Measurements from ENCODE around the gene SEC61A1. TPM values are rescaled to one million over a fixed set of nuclear protein-coding genes. Genes with fewer than 3 reads are reported as not detected.

The SEC61A1 gene
- total RNA-seq, 1 experiment from 2014 or later, result 182 TPM

DNA sequence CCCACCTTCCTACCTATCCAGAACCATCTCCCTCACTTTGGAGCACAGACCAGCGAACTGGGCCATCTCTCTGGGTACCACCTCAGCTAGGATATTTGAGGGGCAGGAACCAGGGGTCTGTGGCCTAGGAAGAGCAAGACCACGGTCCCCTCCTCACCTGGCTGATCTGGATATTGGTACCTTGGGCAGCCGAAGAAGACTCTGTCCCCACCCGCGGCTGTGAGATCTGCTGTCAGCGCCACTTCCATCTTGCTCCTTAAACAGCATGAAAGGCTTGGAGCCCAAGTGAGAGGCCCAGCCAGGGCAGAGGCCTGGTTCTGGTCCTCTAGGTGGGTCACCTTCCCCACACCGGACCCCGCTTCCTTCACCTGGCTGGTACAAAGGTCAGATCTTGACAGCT, 26.6 kb downstream of the SEC61A1 start:
- intact Hi-C loops (cut with micrococcal nuclease), result loop anchor here (10.0 kb wide), 1 partner anchor 56 kb away; no protein-coding TSS in a partner anchor

DNA sequence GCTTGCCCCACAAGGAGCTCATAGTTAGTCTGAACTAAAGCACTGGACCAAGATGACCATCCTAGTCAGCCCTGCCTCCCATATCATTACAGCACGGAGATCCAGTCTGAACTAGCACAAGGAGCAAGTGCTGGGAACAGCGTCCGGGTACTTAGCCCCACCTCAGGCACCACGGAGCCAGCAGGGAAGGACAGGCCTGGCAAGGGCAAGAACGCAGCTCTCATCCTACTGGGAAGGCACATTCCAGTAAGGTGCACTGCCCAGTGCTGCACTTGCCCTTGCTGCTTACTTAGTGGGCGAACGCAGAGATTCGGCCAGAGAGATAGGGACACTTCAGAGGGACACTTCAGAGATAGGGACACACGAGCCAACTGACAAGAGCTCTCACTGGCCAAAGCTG, 27.6 kb downstream of the SEC61A1 start:
- peaks cover 8% of the 10 kb centered on the region; the same call in 1 of the 2 replicates for H3K36me3 ChIP-seq (ENCODE audit: low read depth, low read length)
- no peak overlapping the region for H3K27ac ChIP-seq (ENCODE audit: low read length)

More for the DNA sequence above, 26.6 kb downstream of the SEC61A1 start:
- H3K27ac ChIP-seq (ENCODE audit: low read length), result no peak overlapping the region
- ChIA-PET POLR2A (ENCODE audit: unreplicated experiment) (no interaction called here), CTCF (no interaction called here)
- H3K9me2 ChIP-seq (replicated peaks; ENCODE audit: low read length), result no peaks in the 10 kb centered on the region
- no peaks in the 10 kb centered on the region for H3K79me2 ChIP-seq (ENCODE audit: low read length)
- no peak overlapping the region for H3K9ac ChIP-seq (ENCODE audit: low read length)
- no peak overlapping the region for H3K4me3 ChIP-seq (ENCODE audit: low read length)
- TF ChIP-seq, protein P1, sequence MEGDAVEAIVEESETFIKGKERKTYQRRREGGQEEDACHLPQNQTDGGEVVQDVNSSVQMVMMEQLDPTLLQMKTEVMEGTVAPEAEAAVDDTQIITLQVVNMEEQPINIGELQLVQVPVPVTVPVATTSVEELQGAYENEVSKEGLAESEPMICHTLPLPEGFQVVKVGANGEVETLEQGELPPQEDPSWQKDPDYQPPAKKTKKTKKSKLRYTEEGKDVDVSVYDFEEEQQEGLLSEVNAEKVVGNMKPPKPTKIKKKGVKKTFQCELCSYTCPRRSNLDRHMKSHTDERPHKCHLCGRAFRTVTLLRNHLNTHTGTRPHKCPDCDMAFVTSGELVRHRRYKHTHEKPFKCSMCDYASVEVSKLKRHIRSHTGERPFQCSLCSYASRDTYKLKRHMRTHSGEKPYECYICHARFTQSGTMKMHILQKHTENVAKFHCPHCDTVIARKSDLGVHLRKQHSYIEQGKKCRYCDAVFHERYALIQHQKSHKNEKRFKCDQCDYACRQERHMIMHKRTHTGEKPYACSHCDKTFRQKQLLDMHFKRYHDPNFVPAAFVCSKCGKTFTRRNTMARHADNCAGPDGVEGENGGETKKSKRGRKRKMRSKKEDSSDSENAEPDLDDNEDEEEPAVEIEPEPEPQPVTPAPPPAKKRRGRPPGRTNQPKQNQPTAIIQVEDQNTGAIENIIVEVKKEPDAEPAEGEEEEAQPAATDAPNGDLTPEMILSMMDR (conservative IDR thresholded peaks at IDR 0.05; ENCODE audit: low read depth, low read length), result no peak
- no peak for TF ChIP-seq EZH2phosphoT487 (IDR thresholded peaks at IDR 0.05; ENCODE audit: borderline replicate concordance, low read length)
- TF ChIP-seq EZH2 (IDR thresholded peaks at IDR 0.05; ENCODE audit: low read length, unreplicated experiment), result no peak
- H3K4me2 ChIP-seq (ENCODE audit: low read length), result no peak overlapping the region
- H3K27me3 ChIP-seq (ENCODE audit: low read length), result no peaks in the 10 kb centered on the region
- BruUV-seq (replicated peaks), result no TSS peak
- peaks cover 4% of the 10 kb centered on the region for H3F3A ChIP-seq (ENCODE audit: low read length, unreplicated experiment)
- no peak overlapping the region for H2AFZ ChIP-seq (ENCODE audit: low read length)
- DNase-seq (no peak), ATAC-seq (no peak)
- H3K4me1 ChIP-seq (ENCODE audit: insufficient read depth, low read length), result peaks cover 18% of the 10 kb centered on the region
- H3K36me3 ChIP-seq (ENCODE audit: low read depth, low read length), result peaks cover 8% of the 10 kb centered on the region; the same call in 1 of the 2 replicates
- no peaks in the 10 kb centered on the region; the same call in 1 of the 2 replicates for H4K20me1 ChIP-seq (ENCODE audit: low read length)
- no peaks in the 10 kb centered on the region for H3K9me3 ChIP-seq (ENCODE audit: low read length)

More for the DNA sequence above, 27.6 kb downstream of the SEC61A1 start:
- Histone ChIP-seq H4K20me1 (ENCODE audit: low read length) (no peaks in the 10 kb centered on the region), H3K27me3 (ENCODE audit: low read length) (no peaks in the 10 kb centered on the region), H3K9ac (ENCODE audit: low read length) (no peak overlapping the region), H3K9me2 (replicated peaks; ENCODE audit: low read length) (no peaks in the 10 kb centered on the region), H2AFZ (ENCODE audit: low read length) (no peak overlapping the region), H3K9me3 (ENCODE audit: low read length) (no peaks in the 10 kb centered on the region), H3K4me2 (ENCODE audit: low read length) (no peak overlapping the region), H3K79me2 (ENCODE audit: low read length) (no peaks in the 10 kb centered on the region), H3K4me1 (ENCODE audit: insufficient read depth, low read length) (peaks cover 13% of the 10 kb centered on the region), H3K4me3 (ENCODE audit: low read length) (no peak overlapping the region), H3F3A (ENCODE audit: low read length, unreplicated experiment) (no peaks in the 10 kb centered on the region)
- BruUV-seq (replicated peaks), result no TSS peak
- no peak for DNase-seq
- ChIA-PET POLR2A (ENCODE audit: unreplicated experiment) (no interaction called here), CTCF (no interaction called here)
- ATAC-seq, result no peak
- intact Hi-C loops (cut with micrococcal nuclease), result loop anchor here (10.0 kb wide), 1 partner anchor 55 kb away; no protein-coding TSS in a partner anchor
- TF ChIP-seq EZH2 (IDR thresholded peaks at IDR 0.05; ENCODE audit: low read length, unreplicated experiment) (no peak), EZH2phosphoT487 (IDR thresholded peaks at IDR 0.05; ENCODE audit: borderline replicate concordance, low read length) (no peak)
- TF ChIP-seq, protein P1 (conservative IDR thresholded peaks at IDR 0.05; ENCODE audit: low read depth, low read length), result no peak
